Activated CD4-positive, alpha-beta T cell treated with anti-CD3 and anti-CD28 coated beads, Interleukin-2, amount 10 ng/mL, durations not matched to agents 24 days and 14 days (primary cell): ENCODE measurements around the gene SLC22A1. TPM values are rescaled to one million over a fixed set of nuclear protein-coding genes. Genes with fewer than 3 reads are reported as not detected.
"Not testable (repeated sequence)": the region's sequence is repeated elsewhere in the genome, so short reads cannot be mapped to it uniquely, and the experiment has no call there.

Source experiments
- DNase-seq: peaks from one replicate; pipeline ENCODE4 v3.0.0; 2022
- H3K27ac Mint-ChIP-seq: one replicate; pipeline ENCODE4 v1.8.0; 2022; ENCODE audit warnings: mild to moderate bottlenecking, mixed read lengths
- H3K27me3 Mint-ChIP-seq: one replicate; pipeline ENCODE4 v1.8.0; 2022; ENCODE audit warnings: mixed read lengths
- H3K36me3 Mint-ChIP-seq: one replicate; pipeline ENCODE4 v1.8.0; 2022; ENCODE audit warnings: low read depth, mild to moderate bottlenecking, mixed read lengths
- H3K4me1 Mint-ChIP-seq: one replicate; pipeline ENCODE4 v1.8.0; 2021; ENCODE audit warnings: mixed read lengths
- H3K4me3 Mint-ChIP-seq: one replicate; pipeline ENCODE4 v1.8.0; 2022; ENCODE audit warnings: mild to moderate bottlenecking, moderate library complexity, mixed read lengths
- H3K9me3 Mint-ChIP-seq: one replicate; pipeline ENCODE4 v1.8.0; 2021; ENCODE audit warnings: mixed read lengths
- intact Hi-C: fragments of 100-400 bp; cut with micrococcal nuclease; formaldehyde crosslinking; loops from one replicate; pipeline ENCODE4 v1.15.1; 2023
- total RNA-seq: library from RNA; stranded (reverse); gene quantifications from 2 replicates; pipeline ENCODE4 v1.2.3, GENCODE V29; 2022

Gene SLC22A1
- total RNA-seq, 1 donor from 2014 or later: 2.2 TPM

DNA sequence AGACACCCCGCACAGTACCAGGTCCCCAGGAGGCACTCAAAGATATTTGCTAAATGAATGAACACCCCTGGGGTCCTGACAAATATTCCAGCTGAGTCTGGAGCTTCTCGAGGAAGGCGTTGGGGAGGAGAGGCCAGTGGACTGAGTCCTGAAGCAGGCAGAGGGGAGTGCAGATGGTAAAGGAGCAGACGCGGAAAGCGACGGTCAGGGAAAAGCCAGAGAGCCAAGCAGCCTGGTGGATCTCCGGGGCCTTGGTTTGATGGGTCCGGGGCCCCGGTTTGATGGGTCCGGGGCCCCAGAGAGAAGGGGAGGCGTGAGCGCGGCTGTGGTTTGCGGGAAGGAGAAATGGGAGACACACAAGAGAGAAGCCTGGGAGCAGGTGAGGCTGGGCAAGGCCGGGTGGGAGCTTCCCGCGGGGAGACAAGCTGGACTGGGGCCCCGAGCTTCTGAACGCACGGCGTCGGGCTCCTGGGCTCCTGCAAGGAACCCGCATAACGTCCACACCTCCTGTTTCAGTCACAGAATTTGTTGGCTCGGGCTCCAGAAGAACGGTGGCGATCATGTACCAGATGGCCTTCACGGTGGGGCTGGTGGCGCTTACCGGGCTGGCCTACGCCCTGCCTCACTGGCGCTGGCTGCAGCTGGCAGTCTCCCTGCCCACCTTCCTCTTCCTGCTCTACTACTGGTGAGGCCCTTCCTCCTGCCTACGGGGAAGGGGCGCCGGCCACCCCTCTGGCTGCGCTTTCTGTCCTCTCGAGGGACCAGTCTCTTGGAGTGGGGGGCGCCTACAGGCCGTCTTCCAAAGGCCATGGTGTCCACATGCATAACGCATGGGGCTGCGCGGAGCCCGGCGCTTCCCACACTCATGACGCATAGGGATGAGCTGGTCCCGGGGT lies 12.1 kb downstream of the SLC22A1 start:
- DNase-seq: no peak
- H3K4me1 Mint-ChIP-seq: peaks cover 18% of the 10 kb centered on the region
- no peaks in the 10 kb centered on the region for H3K27me3 Mint-ChIP-seq
- intact Hi-C loops: no loop called here
- peak overlapping the region; percentile 5 for H3K27ac Mint-ChIP-seq
- H3K9me3 Mint-ChIP-seq: no peaks in the 10 kb centered on the region
- no peaks in the 10 kb centered on the region for H3K36me3 Mint-ChIP-seq
- H3K4me3 Mint-ChIP-seq: no peak overlapping the region

DNA sequence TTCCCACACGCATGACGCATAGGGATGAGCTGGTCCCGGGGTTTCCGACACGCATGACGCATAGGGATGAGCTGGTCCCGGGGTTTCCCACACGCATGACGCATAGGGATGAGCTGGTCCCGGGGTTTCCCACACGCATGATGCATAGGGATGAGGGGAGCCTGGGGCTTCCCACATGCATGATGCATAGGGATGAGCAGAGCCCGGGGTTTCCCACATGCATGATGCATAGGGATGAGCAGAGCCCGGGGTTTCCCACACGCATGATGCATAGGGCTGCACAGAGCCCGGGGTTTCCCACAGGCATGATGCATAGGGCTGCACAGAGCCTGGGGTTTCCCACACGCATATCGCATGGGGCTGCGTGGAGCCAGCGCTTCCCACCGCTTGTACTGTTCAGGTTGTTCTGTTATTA lies 12.7 kb downstream of the SLC22A1 start:
- peaks cover 19% of the 10 kb centered on the region for H3K4me1 Mint-ChIP-seq
- DNase-seq, intact Hi-C loops, H3K27me3 Mint-ChIP-seq, H3K4me3 Mint-ChIP-seq, H3K36me3 Mint-ChIP-seq, H3K27ac Mint-ChIP-seq, H3K9me3 Mint-ChIP-seq: not testable (repeated sequence)

DNA sequence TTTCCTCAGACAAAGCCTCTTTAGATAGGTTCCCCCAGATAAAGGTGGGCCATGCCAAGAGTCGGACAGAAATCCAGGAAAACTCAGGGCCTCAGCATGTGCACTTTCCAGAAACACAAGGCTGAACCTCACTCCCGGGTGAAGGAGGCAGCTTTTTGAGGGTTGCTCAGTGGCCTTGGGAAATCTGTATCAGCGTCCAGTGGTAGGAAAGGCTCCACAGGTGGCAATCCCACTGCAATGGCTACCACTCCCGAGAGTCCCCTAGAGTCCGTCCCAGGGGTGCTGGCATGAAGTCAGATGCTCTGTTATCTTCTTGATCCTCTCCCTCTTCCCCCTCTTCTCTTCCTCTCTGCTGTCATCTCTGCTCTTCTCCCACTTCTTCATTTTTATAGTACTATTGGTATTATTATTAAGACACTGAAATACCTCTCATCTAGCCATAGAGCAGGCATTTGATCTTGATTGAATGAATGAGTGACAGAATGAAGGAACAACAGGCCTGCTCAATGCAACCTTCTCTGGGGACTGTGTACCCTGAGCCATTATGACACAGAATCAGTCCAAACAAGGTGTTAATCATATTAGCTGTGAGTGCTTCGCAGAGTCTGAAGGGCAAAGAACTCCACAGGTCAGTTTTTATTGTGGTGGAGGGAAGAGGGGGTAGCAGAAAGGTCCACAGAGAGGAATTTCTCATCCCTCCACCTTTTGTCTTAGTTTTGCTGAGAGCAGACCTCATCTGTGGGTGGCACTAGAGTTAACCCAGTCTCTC lies 13.3 kb downstream of the SLC22A1 start:
- Mint-ChIP-seq H3K27ac (no peak overlapping the region), H3K27me3 (no peaks in the 10 kb centered on the region), H3K9me3 (no peaks in the 10 kb centered on the region), H3K36me3 (no peaks in the 10 kb centered on the region), H3K4me1 (peaks cover 19% of the 10 kb centered on the region), H3K4me3 (no peak overlapping the region)
- intact Hi-C loops: no loop called here
- no peak for DNase-seq

DNA sequence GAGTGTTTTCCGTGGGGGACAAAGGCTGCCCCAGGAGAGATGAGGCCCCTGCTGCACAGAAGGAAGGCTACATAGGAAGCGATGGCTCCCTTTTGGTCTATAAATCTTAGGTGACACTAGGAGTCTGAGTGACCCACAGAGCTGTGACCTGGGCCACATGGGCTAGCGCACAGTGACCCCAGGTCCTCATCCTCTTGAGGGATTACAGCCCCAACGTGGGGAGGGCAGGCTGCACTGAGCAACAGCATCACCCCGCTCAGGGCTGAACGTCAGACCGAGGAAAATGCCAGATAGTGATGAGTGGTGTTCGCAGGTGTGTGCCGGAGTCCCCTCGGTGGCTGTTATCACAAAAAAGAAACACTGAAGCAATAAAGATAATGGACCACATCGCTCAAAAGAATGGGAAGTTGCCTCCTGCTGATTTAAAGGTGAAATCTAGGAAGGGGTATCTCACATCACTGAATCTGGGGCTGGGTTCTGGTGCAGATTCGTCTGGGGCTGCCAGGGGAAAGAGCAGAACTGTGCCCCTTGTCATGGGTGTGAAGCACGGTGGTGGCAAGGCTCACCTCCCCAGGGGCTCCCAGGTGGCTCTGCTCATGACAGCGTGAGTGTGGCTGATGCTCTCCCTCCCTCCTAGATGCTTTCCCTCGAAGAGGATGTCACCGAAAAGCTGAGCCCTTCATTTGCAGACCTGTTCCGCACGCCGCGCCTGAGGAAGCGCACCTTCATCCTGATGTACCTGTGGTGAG lies 14.5 kb downstream of the SLC22A1 start:
- intact Hi-C loops: no loop called here
- H3K36me3 Mint-ChIP-seq: no peaks in the 10 kb centered on the region
- H3K4me1 Mint-ChIP-seq: peaks cover 19% of the 10 kb centered on the region
- no peaks in the 10 kb centered on the region for H3K27me3 Mint-ChIP-seq
- DNase-seq: no peak
- H3K9me3 Mint-ChIP-seq: no peaks in the 10 kb centered on the region
- H3K27ac Mint-ChIP-seq: no peak overlapping the region
- H3K4me3 Mint-ChIP-seq: no peak overlapping the region

DNA sequence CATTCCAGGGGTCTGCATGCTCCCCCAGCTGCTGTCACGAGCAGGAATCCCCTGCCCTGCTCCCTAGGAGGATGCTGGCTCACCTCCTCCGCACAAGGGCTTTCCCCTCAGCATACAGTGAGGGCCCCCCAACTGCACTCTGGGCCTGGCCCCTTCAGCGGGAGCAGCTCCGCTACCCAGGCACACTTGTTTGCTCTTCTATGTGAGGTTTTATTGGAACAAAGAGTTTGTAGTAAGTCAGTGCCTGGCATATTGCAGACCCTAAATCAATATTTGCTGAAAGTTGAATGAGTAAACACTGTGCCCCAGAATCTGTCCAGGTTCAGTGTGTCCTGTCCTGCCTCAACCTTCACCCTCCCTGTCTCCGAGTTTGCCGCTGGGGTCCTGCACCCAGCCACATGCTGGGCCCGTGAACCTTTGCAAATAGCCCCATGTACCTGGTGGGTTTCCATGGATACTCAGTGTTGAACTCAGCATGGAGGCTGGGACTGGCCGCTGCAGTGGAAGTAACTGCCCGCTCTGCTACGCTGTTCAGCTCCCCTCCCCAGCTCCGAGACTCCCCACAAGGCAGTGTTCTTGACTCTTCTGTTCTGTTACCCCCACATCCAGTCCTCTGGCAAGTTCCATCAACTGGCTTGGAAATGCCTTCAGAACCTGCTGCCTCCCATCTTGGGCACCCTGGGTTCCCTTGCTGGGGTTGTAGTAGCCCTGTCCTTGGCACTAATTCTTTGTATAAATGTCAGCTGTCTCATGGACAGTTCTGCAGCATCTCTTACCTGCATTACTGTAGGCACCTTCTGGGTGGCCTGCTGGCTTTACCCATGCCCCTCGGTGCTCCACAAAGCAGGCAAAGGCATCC lies 15.7 kb downstream of the SLC22A1 start:
- Mint-ChIP-seq H3K27me3 (no peaks in the 10 kb centered on the region), H3K27ac (no peak overlapping the region), H3K36me3 (no peaks in the 10 kb centered on the region), H3K4me3 (no peak overlapping the region), H3K4me1 (peaks cover 16% of the 10 kb centered on the region), H3K9me3 (no peaks in the 10 kb centered on the region)
- intact Hi-C loops: no loop called here
- DNase-seq: no peak

DNA sequence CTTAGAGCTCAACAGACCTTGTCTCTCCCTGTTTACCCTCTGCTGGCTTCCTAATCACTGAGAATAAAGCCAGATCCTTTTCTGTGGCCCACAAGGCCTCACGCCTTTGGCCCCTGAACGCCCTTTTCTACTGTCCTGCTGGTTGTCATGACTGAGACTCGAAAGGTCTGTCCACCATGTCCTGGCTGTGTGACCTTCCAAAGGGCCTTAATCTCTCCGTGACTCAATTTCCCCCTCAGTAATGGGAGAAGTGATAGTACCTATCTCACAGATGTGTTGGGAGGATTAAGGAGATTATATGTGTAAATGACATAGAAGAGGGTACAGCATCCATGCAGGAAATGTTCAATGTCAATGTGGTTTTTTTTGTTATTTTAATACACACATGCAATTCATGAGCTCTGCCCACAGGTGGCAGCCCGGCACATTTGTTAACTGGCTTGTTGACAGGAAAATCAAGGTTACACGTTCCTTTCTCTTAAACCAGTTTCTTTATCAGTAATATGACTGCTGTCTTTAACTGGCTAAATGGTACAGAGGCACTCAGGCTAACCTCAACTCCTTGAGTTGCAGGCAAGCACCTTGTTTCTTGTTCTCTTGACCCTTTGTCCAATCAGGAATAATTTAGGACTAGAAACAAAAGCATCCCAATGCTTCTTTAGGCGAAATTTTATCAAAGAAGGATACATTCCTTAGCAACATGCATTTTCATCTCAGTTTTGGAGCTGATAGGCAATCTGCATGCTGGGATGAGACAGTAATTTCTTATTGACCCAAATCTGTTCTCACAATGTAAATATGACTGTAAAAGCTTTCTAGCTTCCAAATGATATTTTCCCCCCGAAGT lies 16.6 kb downstream of the SLC22A1 start:
- peak; percentile 89 for DNase-seq
- Mint-ChIP-seq H3K36me3 (no peaks in the 10 kb centered on the region), H3K4me3 (no peak overlapping the region), H3K27ac (peak overlapping the region; percentile 35), H3K4me1 (peaks cover 15% of the 10 kb centered on the region), H3K27me3 (no peaks in the 10 kb centered on the region), H3K9me3 (no peaks in the 10 kb centered on the region)
- intact Hi-C loops: loop anchor here (1.0 kb wide), 2 partner anchors 318 to 396 kb away; no protein-coding TSS in a partner anchor

DNA sequence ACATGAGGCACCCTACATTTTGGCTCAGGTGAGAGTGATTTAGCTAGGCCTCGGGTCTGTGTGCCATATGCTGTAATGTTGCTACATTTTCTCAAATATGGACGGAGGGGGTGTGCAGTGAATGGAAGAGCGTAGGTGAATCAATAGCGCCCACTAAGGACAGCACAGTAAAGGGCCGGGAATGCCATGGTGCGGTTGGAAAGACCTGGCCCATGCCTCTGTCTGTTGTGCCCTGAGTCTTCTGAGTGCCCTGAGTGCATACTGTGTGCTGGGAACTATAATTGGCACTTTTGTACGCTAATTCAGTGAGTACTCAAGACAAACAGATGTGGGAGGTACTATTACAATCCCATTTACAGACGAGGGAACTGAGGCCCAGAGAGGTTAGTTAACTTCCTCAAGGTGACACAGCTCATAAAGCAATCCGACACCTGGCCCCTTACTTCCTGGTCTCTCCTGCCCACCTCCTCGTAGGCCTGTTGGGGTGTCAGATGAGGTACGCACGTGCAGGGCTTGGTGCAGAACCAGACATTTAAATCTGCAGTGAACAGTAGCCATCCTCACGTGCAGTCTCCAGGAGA lies 17.3 kb downstream of the SLC22A1 start:
- H3K4me3 Mint-ChIP-seq: no peak overlapping the region
- no peak for DNase-seq
- intact Hi-C loops: loop anchor here (1.0 kb wide), 3 partner anchors 208 to 395 kb away; no protein-coding TSS in a partner anchor
- H3K27ac Mint-ChIP-seq: no peak overlapping the region
- H3K36me3 Mint-ChIP-seq: no peaks in the 10 kb centered on the region
- H3K9me3 Mint-ChIP-seq: no peaks in the 10 kb centered on the region
- no peaks in the 10 kb centered on the region for H3K27me3 Mint-ChIP-seq
- peaks cover 12% of the 10 kb centered on the region for H3K4me1 Mint-ChIP-seq

DNA sequence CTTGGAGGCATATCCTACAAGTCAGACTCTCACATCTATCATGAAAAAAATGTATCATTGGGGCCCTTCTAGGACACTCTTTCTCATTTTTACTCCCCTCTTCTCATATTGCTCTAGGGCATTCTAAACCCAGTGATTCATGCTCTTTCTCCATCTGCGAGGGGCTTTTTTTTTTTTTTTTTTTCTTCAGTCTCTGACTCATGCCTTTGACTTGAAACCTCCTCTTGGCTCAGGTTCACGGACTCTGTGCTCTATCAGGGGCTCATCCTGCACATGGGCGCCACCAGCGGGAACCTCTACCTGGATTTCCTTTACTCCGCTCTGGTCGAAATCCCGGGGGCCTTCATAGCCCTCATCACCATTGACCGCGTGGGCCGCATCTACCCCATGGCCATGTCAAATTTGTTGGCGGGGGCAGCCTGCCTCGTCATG lies 17.8 kb downstream of the SLC22A1 start:
- no peaks in the 10 kb centered on the region for H3K36me3 Mint-ChIP-seq
- no peak overlapping the region for H3K27ac Mint-ChIP-seq
- H3K4me3 Mint-ChIP-seq: no peak overlapping the region
- H3K9me3 Mint-ChIP-seq: no peaks in the 10 kb centered on the region
- intact Hi-C loops: loop anchor here (1.0 kb wide), 1 partner anchor 208 kb away; no protein-coding TSS in a partner anchor
- H3K27me3 Mint-ChIP-seq: no peaks in the 10 kb centered on the region
- no peak for DNase-seq
- H3K4me1 Mint-ChIP-seq: peaks cover 12% of the 10 kb centered on the region

DNA sequence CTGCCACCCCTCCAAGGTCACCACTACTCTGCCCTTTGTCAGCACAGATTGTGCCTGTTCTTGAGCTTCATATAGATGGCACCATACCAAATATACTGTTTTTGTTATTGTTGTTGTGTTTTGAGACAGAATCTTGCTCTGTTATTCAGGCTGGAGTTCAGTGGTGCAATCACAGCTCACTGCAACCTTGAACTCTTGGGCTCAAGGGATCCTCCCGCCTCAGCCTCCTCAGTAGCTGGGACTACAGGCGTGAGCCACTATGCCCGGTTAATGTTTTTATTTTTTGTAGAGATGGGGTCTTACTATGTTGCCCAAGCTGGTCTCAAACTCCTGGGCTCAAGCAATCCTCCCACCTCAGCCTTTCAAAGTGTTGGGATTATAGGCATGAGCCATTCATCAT lies 18.9 kb downstream of the SLC22A1 start:
- H3K27ac Mint-ChIP-seq, H3K9me3 Mint-ChIP-seq, intact Hi-C loops, H3K27me3 Mint-ChIP-seq, DNase-seq, H3K4me3 Mint-ChIP-seq, H3K4me1 Mint-ChIP-seq, H3K36me3 Mint-ChIP-seq: not testable (repeated sequence)

DNA sequence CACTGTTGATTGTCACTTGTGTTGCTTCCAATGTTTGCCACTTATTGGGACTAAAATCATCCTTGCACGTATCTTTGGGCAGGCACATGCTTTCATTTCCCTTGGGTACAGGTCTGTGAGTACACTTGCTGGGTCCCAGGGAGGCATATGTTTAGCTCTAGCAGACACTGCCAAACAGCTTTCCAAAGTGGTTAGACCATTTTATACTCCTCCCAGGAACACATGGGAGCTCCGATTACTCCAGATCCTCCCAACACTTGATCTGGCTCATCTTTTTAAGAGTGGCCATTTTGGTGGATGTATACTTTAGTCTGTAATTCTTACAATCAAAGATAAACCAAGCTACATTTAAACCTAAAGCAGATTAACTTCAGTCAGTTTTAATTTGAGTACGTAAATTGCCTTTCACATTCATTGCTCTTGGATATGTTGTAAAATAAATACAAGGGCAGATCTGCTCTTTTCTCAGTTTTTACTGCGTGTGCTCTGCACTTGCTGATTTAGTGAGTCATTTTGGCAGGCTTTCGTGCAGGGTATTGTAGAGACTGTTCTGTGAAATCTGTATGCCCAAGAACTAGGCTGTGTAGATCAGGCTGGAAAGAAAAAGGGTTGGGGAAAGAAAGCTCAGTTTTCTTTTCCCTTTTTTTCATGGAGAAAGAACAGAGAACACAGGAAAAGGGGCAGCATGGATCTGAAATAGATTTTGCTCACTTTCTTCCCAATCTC lies 19.5 kb downstream of the SLC22A1 start:
- H3K27me3 Mint-ChIP-seq: no peaks in the 10 kb centered on the region
- H3K9me3 Mint-ChIP-seq: no peaks in the 10 kb centered on the region
- peaks cover 9% of the 10 kb centered on the region for H3K4me1 Mint-ChIP-seq
- no peak for DNase-seq
- H3K27ac Mint-ChIP-seq: no peak overlapping the region
- H3K36me3 Mint-ChIP-seq: no peaks in the 10 kb centered on the region
- intact Hi-C loops: no loop called here
- no peak overlapping the region for H3K4me3 Mint-ChIP-seq

DNA sequence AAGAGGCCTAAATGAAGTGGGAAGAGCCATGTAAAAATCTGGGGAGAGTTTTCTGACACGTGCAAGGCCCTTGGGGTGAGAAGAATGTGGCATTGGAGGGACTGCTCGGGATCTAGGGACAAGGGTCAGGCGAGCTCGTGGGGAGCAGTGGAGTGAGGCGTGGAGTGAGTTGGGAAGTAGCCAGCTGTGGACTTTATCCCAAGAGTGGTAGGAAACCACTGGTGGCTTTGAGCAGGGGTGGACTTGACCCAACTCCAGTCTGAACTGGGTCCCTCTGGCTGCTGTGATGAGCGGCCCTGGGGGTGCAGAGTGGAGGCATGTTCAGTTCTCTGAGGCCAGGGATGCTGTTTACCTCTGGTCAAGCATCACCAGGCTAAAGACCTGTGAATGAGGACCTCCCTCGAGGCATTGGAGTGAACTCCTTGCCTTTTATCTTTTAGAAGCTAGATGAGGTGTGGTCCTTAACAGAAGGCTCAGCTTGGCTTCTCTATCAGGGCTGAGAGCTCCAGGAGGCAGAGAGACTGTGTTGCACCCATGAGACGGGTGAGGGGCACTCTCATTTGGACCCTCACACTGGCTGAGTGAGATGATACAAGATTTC lies 20.6 kb downstream of the SLC22A1 start:
- DNase-seq: no peak
- Mint-ChIP-seq H3K4me1 (peaks cover 9% of the 10 kb centered on the region), H3K9me3 (no peaks in the 10 kb centered on the region)

More for the DNA sequence above, 20.6 kb downstream of the SLC22A1 start:
- no peak overlapping the region for H3K27ac Mint-ChIP-seq
- H3K36me3 Mint-ChIP-seq: no peaks in the 10 kb centered on the region
- no peaks in the 10 kb centered on the region for H3K27me3 Mint-ChIP-seq
- no peak overlapping the region for H3K4me3 Mint-ChIP-seq
- intact Hi-C loops: no loop called here
